ENCODE results near the gene RASA4.
"Not testable (repeated sequence)": the region's sequence is repeated elsewhere in the genome, so short reads cannot be mapped to it uniquely, and the experiment has no call there.

DNA sequence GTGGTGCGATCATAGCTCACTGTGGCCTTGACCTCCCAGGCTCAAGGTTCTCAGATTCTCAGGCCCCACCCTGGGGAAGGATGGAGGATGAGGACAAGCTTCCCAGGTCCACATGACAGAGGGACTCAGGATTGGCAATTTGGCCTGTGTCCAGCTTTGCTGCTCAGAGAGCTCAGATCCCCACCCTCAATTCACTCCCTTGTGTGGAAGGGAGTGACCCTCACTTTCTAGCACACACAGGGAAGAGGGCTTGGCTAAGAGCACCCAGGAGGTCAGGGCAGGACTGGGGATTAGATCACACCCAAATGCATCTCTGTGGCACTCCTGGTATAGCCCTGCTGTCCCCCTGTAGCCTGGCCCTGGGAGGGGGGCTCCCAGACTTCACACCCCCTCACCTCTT is 26.8 kb upstream of the RASA4 start:
- not testable (repeated sequence) for TF ChIP-seq CTCF (conservative IDR thresholded peaks at IDR 0.05; ENCODE audit: low read length); EZH2phosphoT487 (IDR thresholded peaks at IDR 0.05; ENCODE audit: borderline replicate concordance, low read depth, low read length)
